ENCODE measurements around the gene CCM2L.

Gene CCM2L

GRCh38 chr20:32010101-32010500 is at the start of gene CCM2L:
CCM2L (plus strand) TSS chr20:32010438; CDS start chr20:32010455, 17 bp downstream.
- Histone ChIP-seq H3K27ac (ENCODE audit: low read depth, low read length) (no peak within 1 kb of the TSS), H3K4me1 (ENCODE audit: insufficient read depth, low read length) (no peaks in the 10 kb centered on the region), H3K4me3 (ENCODE audit: low read depth in 1 of 2, low read length in 2 of 2) (no peak within 1 kb of the TSS)

GRCh38 chr20:31962761-31963160 is 47.5 kb upstream of the CCM2L start:
- Histone ChIP-seq H3K4me1 (ENCODE audit: insufficient read depth, low read length) (no peaks in the 10 kb centered on the region), H3K27ac (ENCODE audit: low read depth, low read length) (no peak overlapping the region), H3K9ac (ENCODE audit: low read length) (no peak overlapping the region), H3K4me3 (ENCODE audit: low read depth in 1 of 2, low read length in 2 of 2) (no peak overlapping the region), H3K9me3 (ENCODE audit: low read length) (no peaks in the 10 kb centered on the region), H3K36me3 (ENCODE audit: insufficient read depth, low read length) (no peaks in the 10 kb centered on the region), H3K27me3 (ENCODE audit: control insufficient read depth in 1 of 2, insufficient read depth in 2 of 2, low read length in 2 of 2) (peaks cover 10 to 17% of the 10 kb centered on the region in 2 donors)

More at GRCh38 chr20:32010101-32010500, at the start of gene CCM2L:
- H3K9me3 ChIP-seq (ENCODE audit: low read length), result no peaks in the 10 kb centered on the region
- H3K27me3 ChIP-seq (ENCODE audit: control insufficient read depth in 1 of 2, insufficient read depth in 2 of 2, low read length in 2 of 2), result peaks cover 0 to 7% of the 10 kb centered on the region in 2 donors
- H3K9ac ChIP-seq (ENCODE audit: low read length), result no peak within 1 kb of the TSS
- H3K36me3 ChIP-seq (ENCODE audit: insufficient read depth, low read length), result no peaks in the 10 kb centered on the region

GRCh38 chr20:31963889-31964288 is 46.3 kb upstream of the CCM2L start:
- Histone ChIP-seq H3K4me3 (ENCODE audit: low read depth in 1 of 2, low read length in 2 of 2) (no peak overlapping the region), H3K27ac (ENCODE audit: low read depth, low read length) (no peak overlapping the region), H3K9me3 (ENCODE audit: low read length) (no peaks in the 10 kb centered on the region), H3K9ac (ENCODE audit: low read length) (no peak overlapping the region), H3K27me3 (ENCODE audit: control insufficient read depth in 1 of 2, insufficient read depth in 2 of 2, low read length in 2 of 2) (peaks cover 10 to 21% of the 10 kb centered on the region in 2 donors), H3K36me3 (ENCODE audit: insufficient read depth, low read length) (no peaks in the 10 kb centered on the region), H3K4me1 (ENCODE audit: insufficient read depth, low read length) (no peaks in the 10 kb centered on the region)

GRCh38 chr20:31966991-31967655 is 43.1 kb upstream of the CCM2L start:
- H3K27me3 ChIP-seq (ENCODE audit: control insufficient read depth in 1 of 2, insufficient read depth in 2 of 2, low read length in 2 of 2), result peaks cover 10 to 31% of the 10 kb centered on the region in 2 donors
- H3K27ac ChIP-seq (ENCODE audit: low read depth, low read length), result no peak overlapping the region
- H3K9ac ChIP-seq (ENCODE audit: low read length), result no peak overlapping the region
- no peaks in the 10 kb centered on the region for H3K4me1 ChIP-seq (ENCODE audit: insufficient read depth, low read length)
- no peaks in the 10 kb centered on the region for H3K9me3 ChIP-seq (ENCODE audit: low read length)
- H3K4me3 ChIP-seq (ENCODE audit: low read depth in 1 of 2, low read length in 2 of 2), result no peak overlapping the region
- H3K36me3 ChIP-seq (ENCODE audit: insufficient read depth, low read length), result no peaks in the 10 kb centered on the region

GRCh38 chr20:31967830-31968249 is 42.4 kb upstream of the CCM2L start, which contains the start of gene XKR7:
XKR7 (plus strand) TSS chr20:31968151; CDS start chr20:31968176, 25 bp downstream.
- no peak within 1 kb of the TSS for H3K9ac ChIP-seq (ENCODE audit: low read length)
- H3K9me3 ChIP-seq (ENCODE audit: low read length), result no peaks in the 10 kb centered on the region
- H3K4me3 ChIP-seq (ENCODE audit: low read depth in 1 of 2, low read length in 2 of 2), result no peak within 1 kb of the TSS
- no peak within 1 kb of the TSS for H3K27ac ChIP-seq (ENCODE audit: low read depth, low read length)
- H3K36me3 ChIP-seq (ENCODE audit: insufficient read depth, low read length), result no peaks in the 10 kb centered on the region
- H3K4me1 ChIP-seq (ENCODE audit: insufficient read depth, low read length), result no peaks in the 10 kb centered on the region
- H3K27me3 ChIP-seq (ENCODE audit: control insufficient read depth in 1 of 2, insufficient read depth in 2 of 2, low read length in 2 of 2), result peaks cover 10 to 31% of the 10 kb centered on the region in 2 donors

GRCh38 chr20:31968291-31969126 is 41.7 kb upstream of the CCM2L start:
- H3K4me1 ChIP-seq (ENCODE audit: insufficient read depth, low read length), result no peaks in the 10 kb centered on the region
- no peaks in the 10 kb centered on the region for H3K36me3 ChIP-seq (ENCODE audit: insufficient read depth, low read length)
- H3K27ac ChIP-seq (ENCODE audit: low read depth, low read length), result no peak overlapping the region
- no peaks in the 10 kb centered on the region for H3K9me3 ChIP-seq (ENCODE audit: low read length)
- no peak overlapping the region for H3K9ac ChIP-seq (ENCODE audit: low read length)
- H3K4me3 ChIP-seq (ENCODE audit: low read depth in 1 of 2, low read length in 2 of 2), result no peak overlapping the region
- peaks cover 10 to 31% of the 10 kb centered on the region in 2 donors for H3K27me3 ChIP-seq (ENCODE audit: control insufficient read depth in 1 of 2, insufficient read depth in 2 of 2, low read length in 2 of 2)

- Histone ChIP-seq H3K4me1 (ENCODE audit: insufficient read depth, low read length) (no peaks in the 10 kb centered on the region), H3K27me3 (ENCODE audit: control insufficient read depth in 1 of 2, insufficient read depth in 2 of 2, low read length in 2 of 2) (peaks cover 10 to 35% of the 10 kb centered on the region in 2 donors), H3K9ac (ENCODE audit: low read length) (no peak overlapping the region), H3K4me3 (ENCODE audit: low read depth in 1 of 2, low read length in 2 of 2) (no peak overlapping the region), H3K27ac (ENCODE audit: low read depth, low read length) (no peak overlapping the region), H3K36me3 (ENCODE audit: insufficient read depth, low read length) (no peaks in the 10 kb centered on the region), H3K9me3 (ENCODE audit: low read length) (no peaks in the 10 kb centered on the region)
These were observed 40.2 kb upstream of the CCM2L start for GRCh38 chr20:31969991-31970390.

- Histone ChIP-seq H3K4me1 (ENCODE audit: insufficient read depth, low read length) (no peaks in the 10 kb centered on the region), H3K9ac (ENCODE audit: low read length) (no peak overlapping the region), H3K27ac (ENCODE audit: low read depth, low read length) (no peak overlapping the region), H3K4me3 (ENCODE audit: low read depth in 1 of 2, low read length in 2 of 2) (no peak overlapping the region), H3K27me3 (ENCODE audit: control insufficient read depth in 1 of 2, insufficient read depth in 2 of 2, low read length in 2 of 2) (peaks cover 0 to 18% of the 10 kb centered on the region in 2 donors), H3K9me3 (ENCODE audit: low read length) (no peaks in the 10 kb centered on the region), H3K36me3 (ENCODE audit: insufficient read depth, low read length) (no peaks in the 10 kb centered on the region)
These were observed 37.7 kb upstream of the CCM2L start for GRCh38 chr20:31972471-31973021.

- H3K4me3 ChIP-seq (ENCODE audit: low read depth in 1 of 2, low read length in 2 of 2), result no peak overlapping the region
- H3K9me3 ChIP-seq (ENCODE audit: low read length), result no peaks in the 10 kb centered on the region
- peaks cover 0 to 10% of the 10 kb centered on the region in 2 donors for H3K27me3 ChIP-seq (ENCODE audit: control insufficient read depth in 1 of 2, insufficient read depth in 2 of 2, low read length in 2 of 2)
- no peaks in the 10 kb centered on the region for H3K36me3 ChIP-seq (ENCODE audit: insufficient read depth, low read length)
- H3K9ac ChIP-seq (ENCODE audit: low read length), result no peak overlapping the region
- no peak overlapping the region for H3K27ac ChIP-seq (ENCODE audit: low read depth, low read length)
- H3K4me1 ChIP-seq (ENCODE audit: insufficient read depth, low read length), result no peaks in the 10 kb centered on the region
These were observed 35.9 kb upstream of the CCM2L start for GRCh38 chr20:31974296-31974695.

- no peaks in the 10 kb centered on the region for H3K9me3 ChIP-seq (ENCODE audit: low read length)
- no peaks in the 10 kb centered on the region for H3K36me3 ChIP-seq (ENCODE audit: insufficient read depth, low read length)
- no peak overlapping the region for H3K9ac ChIP-seq (ENCODE audit: low read length)
- H3K27me3 ChIP-seq (ENCODE audit: control insufficient read depth in 1 of 2, insufficient read depth in 2 of 2, low read length in 2 of 2), result peaks cover 0 to 4% of the 10 kb centered on the region in 2 donors
- no peak overlapping the region for H3K4me3 ChIP-seq (ENCODE audit: low read depth in 1 of 2, low read length in 2 of 2)
- H3K4me1 ChIP-seq (ENCODE audit: insufficient read depth, low read length), result no peaks in the 10 kb centered on the region
- H3K27ac ChIP-seq (ENCODE audit: low read depth, low read length), result no peak overlapping the region
These were observed 35.2 kb upstream of the CCM2L start for GRCh38 chr20:31974951-31975487.

GRCh38 chr20:31975874-31976273 is 34.4 kb upstream of the CCM2L start:
- Histone ChIP-seq H3K27me3 (ENCODE audit: control insufficient read depth in 1 of 2, insufficient read depth in 2 of 2, low read length in 2 of 2) (peaks cover 0 to 4% of the 10 kb centered on the region in 2 donors), H3K9ac (ENCODE audit: low read length) (no peak overlapping the region), H3K4me3 (ENCODE audit: low read depth in 1 of 2, low read length in 2 of 2) (no peak overlapping the region), H3K36me3 (ENCODE audit: insufficient read depth, low read length) (no peaks in the 10 kb centered on the region), H3K4me1 (ENCODE audit: insufficient read depth, low read length) (no peaks in the 10 kb centered on the region), H3K9me3 (ENCODE audit: low read length) (no peaks in the 10 kb centered on the region), H3K27ac (ENCODE audit: low read depth, low read length) (no peak overlapping the region)
